GM18951 (cell line): ENCODE data around the gene CYP2B6.
"Not testable (repeated sequence)": the region's sequence is repeated elsewhere in the genome, so short reads cannot be mapped to it uniquely, and the experiment has no call there.

Experiments used
- POLR2A ChIP-seq: IDR thresholded peaks from 4 replicates; pipeline ENCODE4 v1.6.1; 2011; ENCODE audit warnings: mild to moderate bottlenecking; ENCODE audit not compliant: insufficient read length, insufficient read depth; ENCODE audit errors: extremely low read depth
- in situ Hi-C: fragments of 300-500 bp; cut with MboI; formaldehyde crosslinking; loops from one replicate; pipeline ENCODE4 v1.12.0; 2022; ENCODE audit warnings: low sequenced_read_pairs, mixed read lengths, inconsistent platforms; ENCODE audit not compliant: unreplicated experiment

The CYP2B6 gene

GRCh38 chr19:40990972-40991381 is at the start of gene CYP2B6:
Gene CYP2B6, plus strand, starts transcription at chr19:40991282. Its CDS starts 24 bp downstream, at chr19:40991306.
- in situ Hi-C loops, result no loop called here
- TF ChIP-seq POLR2A, result no peak

GRCh38 chr19:40941481-40942219 is 49.4 kb upstream of the CYP2B6 start:
- no peak for TF ChIP-seq POLR2A
- in situ Hi-C loops, result no loop called here

GRCh38 chr19:40945645-40946044 is 45.4 kb upstream of the CYP2B6 start:
- in situ Hi-C loops, result no loop called here
- TF ChIP-seq POLR2A, result no peak

- TF ChIP-seq POLR2A, result no peak
- in situ Hi-C loops, result no loop called here
Measured at GRCh38 chr19:40947114-40947513, 44.0 kb upstream of the CYP2B6 start.

GRCh38 chr19:40947573-40947972 is 43.5 kb upstream of the CYP2B6 start:
- no peak for TF ChIP-seq POLR2A
- in situ Hi-C loops, result no loop called here

- in situ Hi-C loops, result no loop called here
- no peak for TF ChIP-seq POLR2A
Measured at GRCh38 chr19:40948580-40949299, 42.3 kb upstream of the CYP2B6 start.

GRCh38 chr19:40954573-40954972 is 36.5 kb upstream of the CYP2B6 start:
- in situ Hi-C loops, result no loop called here
- no peak for TF ChIP-seq POLR2A

- in situ Hi-C loops, result no loop called here
- TF ChIP-seq POLR2A, result no peak
Measured at GRCh38 chr19:40959338-40959737, 31.7 kb upstream of the CYP2B6 start.

GRCh38 chr19:40960062-40960685 is 30.9 kb upstream of the CYP2B6 start:
- TF ChIP-seq POLR2A, result no peak
- in situ Hi-C loops, result no loop called here

GRCh38 chr19:40960780-40961179 is 30.3 kb upstream of the CYP2B6 start:
- TF ChIP-seq POLR2A, result no peak
- in situ Hi-C loops, result no loop called here

- in situ Hi-C loops, result no loop called here
- no peak for TF ChIP-seq POLR2A
Measured at GRCh38 chr19:40962460-40962961, 28.6 kb upstream of the CYP2B6 start.

GRCh38 chr19:40964361-40964760 is 26.7 kb upstream of the CYP2B6 start:
- in situ Hi-C loops, result not testable (repeated sequence)

- in situ Hi-C loops, result not testable (repeated sequence)
Measured at GRCh38 chr19:40965351-40965750, 25.7 kb upstream of the CYP2B6 start.

- in situ Hi-C loops, result not testable (repeated sequence)
Measured at GRCh38 chr19:40966591-40966990, 24.5 kb upstream of the CYP2B6 start.

- in situ Hi-C loops, result not testable (repeated sequence)
Measured at GRCh38 chr19:40968065-40968464, 23.0 kb upstream of the CYP2B6 start.

- in situ Hi-C loops, result not testable (repeated sequence)
Measured at GRCh38 chr19:40969721-40970120, 21.4 kb upstream of the CYP2B6 start.

GRCh38 chr19:40970396-40971345 is 20.4 kb upstream of the CYP2B6 start:
- in situ Hi-C loops, result not testable (repeated sequence)
